GM20000 (cell line): ENCODE results near the gene PLEKHG5.
"Not testable (repeated sequence)": the region's sequence is repeated elsewhere in the genome, so short reads cannot be mapped to it uniquely, and the experiment has no call there.

Experiments used
- DNase-seq: peaks from one replicate; pipeline ENCODE4 v3.0.0; 2012; ENCODE audit warnings: low spot score
- TF ChIP-seq, protein P1 (sequence below): IDR thresholded peaks from 2 replicates; pipeline ENCODE4 v1.5.1; 2012; ENCODE audit warnings: mild to moderate bottlenecking, control low read depth; ENCODE audit errors: extremely low read depth, missing control alignments

PLEKHG5 gene

DNA sequence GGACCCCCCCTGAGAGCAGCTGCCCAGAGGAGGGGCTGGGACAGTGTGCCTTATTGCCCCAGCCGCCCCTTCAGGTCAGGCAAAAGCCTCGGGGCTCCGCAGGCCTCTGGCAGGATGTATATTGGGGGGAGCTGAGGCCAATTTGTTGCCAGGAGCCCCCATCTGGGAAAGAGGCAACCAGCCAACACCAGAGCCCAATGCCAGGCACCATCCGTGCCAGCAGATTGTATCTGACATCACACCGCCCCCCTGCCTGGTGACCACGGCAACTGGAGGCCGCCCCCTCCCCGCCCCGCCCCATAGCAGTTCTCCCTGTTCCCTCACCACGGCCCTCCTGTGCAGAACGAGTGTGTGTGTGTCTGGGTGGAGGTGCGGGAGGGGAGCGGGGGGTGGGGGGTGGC lies 3.6 kb upstream of the PLEKHG5 start:
- DNase-seq: no peak
- TF ChIP-seq, protein P1, sequence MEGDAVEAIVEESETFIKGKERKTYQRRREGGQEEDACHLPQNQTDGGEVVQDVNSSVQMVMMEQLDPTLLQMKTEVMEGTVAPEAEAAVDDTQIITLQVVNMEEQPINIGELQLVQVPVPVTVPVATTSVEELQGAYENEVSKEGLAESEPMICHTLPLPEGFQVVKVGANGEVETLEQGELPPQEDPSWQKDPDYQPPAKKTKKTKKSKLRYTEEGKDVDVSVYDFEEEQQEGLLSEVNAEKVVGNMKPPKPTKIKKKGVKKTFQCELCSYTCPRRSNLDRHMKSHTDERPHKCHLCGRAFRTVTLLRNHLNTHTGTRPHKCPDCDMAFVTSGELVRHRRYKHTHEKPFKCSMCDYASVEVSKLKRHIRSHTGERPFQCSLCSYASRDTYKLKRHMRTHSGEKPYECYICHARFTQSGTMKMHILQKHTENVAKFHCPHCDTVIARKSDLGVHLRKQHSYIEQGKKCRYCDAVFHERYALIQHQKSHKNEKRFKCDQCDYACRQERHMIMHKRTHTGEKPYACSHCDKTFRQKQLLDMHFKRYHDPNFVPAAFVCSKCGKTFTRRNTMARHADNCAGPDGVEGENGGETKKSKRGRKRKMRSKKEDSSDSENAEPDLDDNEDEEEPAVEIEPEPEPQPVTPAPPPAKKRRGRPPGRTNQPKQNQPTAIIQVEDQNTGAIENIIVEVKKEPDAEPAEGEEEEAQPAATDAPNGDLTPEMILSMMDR: no peak

DNA sequence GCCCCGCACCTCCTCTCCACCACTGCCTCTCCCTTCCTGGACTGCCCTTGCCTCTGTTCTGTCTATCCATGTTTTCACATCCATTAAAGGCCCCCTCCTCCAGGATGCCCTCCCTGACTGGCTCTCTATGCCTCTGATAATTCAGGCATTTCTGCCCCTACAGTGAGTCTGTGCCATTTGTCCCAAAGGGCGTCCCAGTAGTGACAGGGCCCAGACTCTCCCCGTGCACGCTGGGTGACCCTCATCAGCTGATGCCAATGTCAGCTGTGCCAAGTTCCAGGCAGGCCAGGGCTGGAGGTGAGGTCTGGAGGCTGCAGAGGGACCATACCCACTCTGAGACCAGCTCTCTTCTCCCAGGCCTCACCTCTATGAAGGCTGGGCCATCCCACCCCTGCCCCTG lies 3.2 kb upstream of the PLEKHG5 start:
- DNase-seq: no peak
- TF ChIP-seq, protein P1: no peak

DNA sequence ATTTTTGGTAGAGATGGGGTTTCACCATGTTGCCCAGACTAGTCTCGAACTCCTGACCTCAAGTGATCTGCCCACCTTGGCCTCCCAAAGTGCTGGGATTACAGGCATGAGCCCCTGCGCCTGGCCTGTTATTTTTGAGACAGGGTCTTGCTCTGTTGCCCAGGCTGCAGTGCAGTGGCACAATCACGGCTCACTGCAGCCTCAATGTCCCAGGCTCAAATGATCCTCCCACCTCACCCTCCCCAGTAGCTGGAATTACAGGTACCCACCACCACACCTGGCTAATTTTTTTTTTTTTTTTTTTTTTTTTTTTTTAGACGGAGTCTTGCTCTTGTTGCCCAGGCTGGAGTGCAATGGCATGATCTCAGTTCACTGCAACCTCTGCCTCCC lies 2.4 kb upstream of the PLEKHG5 start:
- DNase-seq: not testable (repeated sequence)

DNA sequence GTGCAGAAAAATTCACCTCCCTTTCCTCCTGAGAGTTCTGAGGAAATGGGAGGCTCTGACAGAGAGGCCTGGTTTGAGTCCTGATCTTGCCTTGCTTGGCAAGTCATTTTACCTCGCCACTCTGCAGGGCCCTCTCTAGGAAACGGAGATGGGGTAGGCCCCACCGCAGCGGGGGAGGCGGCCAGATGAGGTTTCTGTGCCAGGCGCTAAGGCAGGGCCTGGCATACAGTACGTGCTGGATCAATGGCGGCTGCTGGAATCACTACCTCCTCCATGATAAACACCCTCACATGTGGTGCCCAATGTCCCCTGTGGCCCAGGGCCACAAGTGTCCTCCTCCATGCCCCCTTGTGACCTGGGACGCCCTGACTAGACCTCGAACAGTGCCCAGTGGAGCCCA lies 499 bp upstream of the PLEKHG5 start:
- no peak for DNase-seq

DNA sequence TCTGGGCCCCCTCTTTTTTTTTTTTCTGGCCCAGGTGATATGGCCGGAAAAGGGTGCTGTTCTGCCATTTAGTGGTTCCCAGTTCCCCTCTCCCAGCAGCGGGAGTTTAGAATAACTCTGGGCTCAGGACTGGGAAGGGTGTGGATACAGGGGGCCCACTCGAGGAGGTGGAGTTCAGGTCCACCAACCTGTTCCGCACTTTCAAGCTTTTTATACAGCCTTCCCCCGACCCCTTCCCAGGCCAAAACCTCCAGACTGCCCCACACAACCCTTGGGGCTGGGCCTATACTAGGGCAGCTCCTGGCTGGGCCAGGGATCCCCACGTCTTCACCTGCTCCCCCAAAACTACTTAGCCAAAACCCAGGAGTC lies 402 bp downstream of the PLEKHG5 start:
- no peak for DNase-seq
- TF ChIP-seq, protein P1: no peak

More for the DNA sequence above, 499 bp upstream of the PLEKHG5 start:
- TF ChIP-seq, protein P1: no peak

DNA sequence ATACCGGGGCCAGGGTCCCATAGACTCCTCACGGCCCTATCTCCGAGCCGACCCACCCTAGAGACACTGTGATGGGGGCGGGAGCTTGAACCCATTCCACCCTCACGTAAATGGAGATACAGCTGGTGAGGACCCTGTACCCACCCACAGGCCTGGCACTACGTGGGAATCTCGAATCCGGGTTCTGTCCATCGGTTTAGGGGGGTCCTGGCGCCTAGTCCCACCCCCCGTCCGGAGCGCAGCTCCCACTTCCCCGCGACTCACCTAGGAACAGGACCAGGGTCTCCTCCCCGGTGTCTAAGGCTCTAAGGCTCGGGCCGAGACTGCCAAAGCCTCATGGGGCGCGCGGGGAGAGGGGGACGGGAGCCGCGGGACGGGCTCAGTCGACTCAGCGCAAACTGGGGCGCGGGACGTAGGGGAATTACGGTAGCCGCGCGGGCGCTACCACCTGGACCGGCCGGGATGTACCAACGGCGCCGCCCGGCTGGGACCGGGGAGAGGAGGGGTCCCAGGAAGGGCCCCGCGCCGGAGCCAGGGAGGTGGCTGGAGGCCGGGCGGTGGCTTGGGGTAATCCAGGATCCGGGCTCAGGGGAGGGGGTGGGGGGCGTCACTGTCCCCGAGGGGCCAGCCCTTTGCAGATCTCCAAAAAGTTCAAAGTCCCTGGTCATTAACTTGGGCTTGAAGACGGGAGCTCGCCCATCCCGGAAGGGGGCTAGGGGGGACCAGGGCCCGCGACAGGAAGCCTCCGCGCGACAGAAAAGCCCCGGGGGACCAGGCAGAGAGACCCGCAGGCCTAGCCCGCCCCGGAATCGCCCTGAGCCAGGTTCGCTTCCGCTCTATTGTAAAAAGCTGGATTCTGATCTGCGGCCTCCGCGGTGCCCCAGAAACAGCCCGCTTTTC lies 1.0 kb downstream of the PLEKHG5 start:
- TF ChIP-seq, protein P1: no peak
- peak; percentile 80 for DNase-seq

DNA sequence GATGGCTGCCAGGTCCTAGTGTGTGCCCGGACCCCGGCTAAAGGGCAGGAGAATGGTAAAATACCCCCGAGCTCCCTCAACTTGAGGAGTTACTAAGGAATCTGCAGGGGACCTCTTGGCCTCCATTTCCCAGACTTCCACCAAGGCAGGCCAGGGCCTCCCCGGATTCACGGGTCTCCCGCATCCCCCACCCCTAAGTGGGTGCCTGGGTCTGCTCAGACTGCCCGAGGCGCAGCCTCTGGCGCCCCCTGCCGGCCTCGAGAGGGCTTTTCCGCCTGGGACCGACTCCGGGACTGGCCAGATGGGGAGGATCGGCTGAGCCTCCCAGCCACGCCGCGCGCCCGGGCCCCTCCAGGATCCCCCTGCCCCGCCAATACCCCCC lies 1.7 kb downstream of the PLEKHG5 start:
- peak; percentile 95 for DNase-seq
- TF ChIP-seq, protein P1: peak; percentile 94

DNA sequence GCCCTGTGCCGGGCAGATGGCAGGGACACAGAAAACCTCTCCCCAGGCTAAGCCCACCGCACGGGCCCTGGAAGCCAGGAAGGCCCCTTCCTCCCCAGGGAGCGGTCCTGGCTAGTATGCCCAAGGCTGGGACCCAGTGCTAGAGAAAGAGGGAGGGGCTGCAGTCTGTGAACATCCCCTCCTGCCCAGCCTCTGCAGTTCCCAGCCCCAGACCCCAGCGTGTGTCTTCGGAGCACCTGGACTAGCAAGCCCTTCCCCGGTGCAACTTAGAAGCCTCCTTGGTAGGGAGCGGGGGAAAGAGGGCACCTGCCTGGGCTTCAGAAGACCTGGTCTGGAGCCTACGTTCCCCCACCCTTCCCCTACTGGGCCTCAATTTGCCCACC lies 2.1 kb downstream of the PLEKHG5 start:
- TF ChIP-seq, protein P1: no peak
- no peak for DNase-seq
